OCI-LY3 (cell line): ENCODE results near the gene NSFL1C.

Experiments used
- H2AFZ ChIP-seq: fragments of 200-600, 300-600 bp; shearing (Covaris generic); 2 replicates; pipeline ENCODE4 v1.6.0; 2014; ENCODE audit warnings: antibody characterized with exemption, low read depth, low read length
- H3K27ac ChIP-seq: fragments of 200-600, 300-600 bp; sonication (generic); 2 replicates; pipeline ENCODE4 v1.5.1; 2014; ENCODE audit warnings: mild to moderate bottlenecking, low read length, moderate library complexity, mixed read lengths
- H3K27me3 ChIP-seq: fragments of 200-600, 300-600 bp; sonication (generic); 2 replicates; pipeline ENCODE4 v1.6.1; 2014; ENCODE audit warnings: low read depth, low read length, mixed read lengths
- H3K36me3 ChIP-seq: fragments of 200-600, 300-600 bp; sonication (generic); replicated peaks from 2 replicates; pipeline ENCODE3; 2014; ENCODE audit warnings: low read depth, low read length, mixed read lengths
- H3K4me1 ChIP-seq: fragments of 300-600, 200-600 bp; sonication (generic); 2 replicates; pipeline ENCODE4 v1.6.1; 2014; ENCODE audit warnings: low read length, mixed read lengths
- H3K4me2 ChIP-seq: fragments of 200-600, 300-600 bp; sonication (generic); 2 replicates; pipeline ENCODE4 v1.6.1; 2014; ENCODE audit warnings: low read length, mixed read lengths
- H3K4me3 ChIP-seq: fragments of 300-600, 200-600 bp; sonication (generic); 2 replicates; pipeline ENCODE4 v1.5.1; 2014; ENCODE audit warnings: antibody characterized with exemption, mild to moderate bottlenecking, low read length, moderate library complexity
- H3K79me2 ChIP-seq: fragments of 300-600, 200-600 bp; shearing (Covaris generic); 2 replicates; pipeline ENCODE4 v1.6.1; 2014; ENCODE audit warnings: mild to moderate bottlenecking, low read length, mixed read lengths
- H3K9ac ChIP-seq: fragments of 300-600, 200-600 bp; shearing (Covaris generic); 2 replicates; pipeline ENCODE4 v1.6.0; 2014; ENCODE audit warnings: mild to moderate bottlenecking, low read length, moderate library complexity
- H3K9me3 ChIP-seq: fragments of 200-600, 300-600 bp; shearing (Covaris generic); 2 replicates; pipeline ENCODE4 v1.6.1; 2014; ENCODE audit warnings: low read length, mixed read lengths; ENCODE audit not compliant: insufficient read depth
- H4K20me1 ChIP-seq: fragments of 200-600, 300-600 bp; sonication (generic); 2 replicates; pipeline ENCODE4 v1.6.1; 2016; ENCODE audit warnings: low read length, mixed read lengths; ENCODE audit not compliant: insufficient read depth
- EZH2phosphoT487 ChIP-seq: fragments of 200-600 bp; shearing (Covaris generic); IDR thresholded peaks from 2 replicates; pipeline ENCODE4 v1.6.1; 2018; ENCODE audit warnings: antibody characterized with exemption, mixed run types, low read depth
- TF ChIP-seq, protein P1 (sequence below): fragments of 200-600, 300-600 bp; sonication (generic); IDR thresholded peaks from 2 replicates; pipeline ENCODE4 v1.5.1; 2014; ENCODE audit warnings: antibody characterized with exemption, low read length, low read depth

The NSFL1C gene

DNA sequence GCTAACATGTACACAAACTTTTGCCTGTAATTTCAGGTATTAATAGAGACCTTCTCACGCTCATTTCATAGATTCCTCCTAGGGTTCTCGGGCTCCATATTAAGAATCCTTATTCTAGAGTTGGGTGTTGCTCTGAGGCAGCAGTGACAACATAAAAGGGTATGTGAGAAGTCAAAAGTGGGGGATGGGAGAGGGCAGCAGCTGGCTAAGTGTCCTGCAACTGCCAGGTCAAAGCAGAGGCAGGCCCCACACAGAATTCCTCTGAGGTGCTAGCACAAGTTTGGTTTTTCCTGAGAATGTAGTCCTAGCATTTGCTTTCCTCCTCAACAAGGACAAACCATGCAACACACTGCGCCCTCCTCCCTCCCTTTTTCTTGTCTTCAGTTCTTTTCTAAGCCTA lies 4.6 kb downstream of the NSFL1C start:
- H3K36me3 ChIP-seq: peaks cover 58% of the 10 kb centered on the region
- no peaks in the 10 kb centered on the region for H3K27me3 ChIP-seq
- H3K4me3 ChIP-seq: no peak overlapping the region
- H3K4me2 ChIP-seq: no peak overlapping the region
- peaks cover 22% of the 10 kb centered on the region for H3K4me1 ChIP-seq
- H3K9ac ChIP-seq: no peak overlapping the region
- no peak overlapping the region for H2AFZ ChIP-seq
- H4K20me1 ChIP-seq: peaks cover 38% of the 10 kb centered on the region
- H3K79me2 ChIP-seq: peaks cover 62% of the 10 kb centered on the region
- TF ChIP-seq, protein P1, sequence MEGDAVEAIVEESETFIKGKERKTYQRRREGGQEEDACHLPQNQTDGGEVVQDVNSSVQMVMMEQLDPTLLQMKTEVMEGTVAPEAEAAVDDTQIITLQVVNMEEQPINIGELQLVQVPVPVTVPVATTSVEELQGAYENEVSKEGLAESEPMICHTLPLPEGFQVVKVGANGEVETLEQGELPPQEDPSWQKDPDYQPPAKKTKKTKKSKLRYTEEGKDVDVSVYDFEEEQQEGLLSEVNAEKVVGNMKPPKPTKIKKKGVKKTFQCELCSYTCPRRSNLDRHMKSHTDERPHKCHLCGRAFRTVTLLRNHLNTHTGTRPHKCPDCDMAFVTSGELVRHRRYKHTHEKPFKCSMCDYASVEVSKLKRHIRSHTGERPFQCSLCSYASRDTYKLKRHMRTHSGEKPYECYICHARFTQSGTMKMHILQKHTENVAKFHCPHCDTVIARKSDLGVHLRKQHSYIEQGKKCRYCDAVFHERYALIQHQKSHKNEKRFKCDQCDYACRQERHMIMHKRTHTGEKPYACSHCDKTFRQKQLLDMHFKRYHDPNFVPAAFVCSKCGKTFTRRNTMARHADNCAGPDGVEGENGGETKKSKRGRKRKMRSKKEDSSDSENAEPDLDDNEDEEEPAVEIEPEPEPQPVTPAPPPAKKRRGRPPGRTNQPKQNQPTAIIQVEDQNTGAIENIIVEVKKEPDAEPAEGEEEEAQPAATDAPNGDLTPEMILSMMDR: no peak
- no peak for TF ChIP-seq EZH2phosphoT487
- no peak overlapping the region for H3K27ac ChIP-seq
- H3K9me3 ChIP-seq: no peaks in the 10 kb centered on the region

GRCh38 chr20:1460275-1460674 lies 6.4 kb downstream of the NSFL1C start:
- H2AFZ ChIP-seq: no peak overlapping the region
- H3K9me3 ChIP-seq: no peaks in the 10 kb centered on the region
- no peaks in the 10 kb centered on the region for H3K27me3 ChIP-seq
- H3K36me3 ChIP-seq: peaks cover 75% of the 10 kb centered on the region
- H3K4me2 ChIP-seq: no peak overlapping the region
- peaks cover 14% of the 10 kb centered on the region for H3K4me1 ChIP-seq
- H4K20me1 ChIP-seq: peaks cover 29% of the 10 kb centered on the region
- peaks cover 49% of the 10 kb centered on the region for H3K79me2 ChIP-seq
- TF ChIP-seq EZH2phosphoT487: no peak
- TF ChIP-seq, protein P1: no peak
- no peak overlapping the region for H3K9ac ChIP-seq
- H3K27ac ChIP-seq: no peak overlapping the region
- no peak overlapping the region for H3K4me3 ChIP-seq

DNA sequence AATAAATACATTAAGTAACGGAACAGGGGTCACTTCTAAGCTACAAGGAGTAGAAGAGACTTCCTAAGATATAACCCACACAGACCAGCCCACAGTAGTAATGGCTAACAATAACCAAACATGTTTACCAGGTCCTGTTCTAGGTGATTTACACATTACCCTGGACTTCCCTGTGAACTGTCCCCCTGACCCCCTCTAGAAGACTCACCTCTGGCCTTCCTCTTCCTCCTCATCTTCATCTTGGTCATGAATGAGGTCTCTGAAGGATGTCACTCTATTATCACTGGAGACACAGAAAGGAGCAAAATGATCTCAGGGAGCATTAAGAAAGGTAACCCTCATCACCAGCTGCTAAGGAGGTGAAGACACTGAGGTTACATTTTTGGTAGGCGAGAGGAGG lies 8.7 kb downstream of the NSFL1C start:
- no peak overlapping the region for H3K27ac ChIP-seq
- H3K79me2 ChIP-seq: peaks cover 26% of the 10 kb centered on the region
- H2AFZ ChIP-seq: no peak overlapping the region
- no peaks in the 10 kb centered on the region for H3K9me3 ChIP-seq
- TF ChIP-seq, protein P1: no peak
- TF ChIP-seq EZH2phosphoT487: no peak
- peaks cover 12% of the 10 kb centered on the region; the same call in 1 of the 2 replicates for H4K20me1 ChIP-seq
- no peak overlapping the region for H3K4me3 ChIP-seq
- no peak overlapping the region for H3K9ac ChIP-seq
- H3K36me3 ChIP-seq: peaks cover 79% of the 10 kb centered on the region
- H3K27me3 ChIP-seq: no peaks in the 10 kb centered on the region
- peaks cover 4% of the 10 kb centered on the region for H3K4me1 ChIP-seq
- H3K4me2 ChIP-seq: no peak overlapping the region

DNA sequence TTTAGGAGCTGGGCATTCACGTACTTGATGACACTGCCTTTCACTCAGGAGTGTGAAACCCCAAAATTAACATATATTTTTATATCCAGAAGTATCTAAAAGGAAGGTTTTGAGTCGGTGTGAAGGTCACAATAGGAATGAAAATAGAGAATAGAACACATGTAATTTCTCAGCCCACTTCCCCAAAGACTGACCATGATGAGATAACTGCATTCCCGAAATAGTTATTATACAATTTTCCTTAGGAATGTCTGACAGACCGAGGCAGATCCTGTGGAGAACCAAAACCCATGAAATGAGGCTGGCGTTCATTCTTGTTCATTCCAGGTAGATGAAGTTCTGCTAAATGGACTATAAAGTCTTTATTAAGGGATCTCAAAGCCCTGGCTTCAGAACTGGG lies 10.3 kb downstream of the NSFL1C start:
- H3K27ac ChIP-seq: no peak overlapping the region
- no peak overlapping the region for H3K4me2 ChIP-seq
- H3K27me3 ChIP-seq: no peaks in the 10 kb centered on the region
- 0 out of 2 replicates have a peak, but pooled peaks cover 2% of the 10 kb centered on the region for H4K20me1 ChIP-seq
- no peak overlapping the region for H3K9ac ChIP-seq
- peaks cover 85% of the 10 kb centered on the region for H3K36me3 ChIP-seq
- no peak overlapping the region for H2AFZ ChIP-seq
- H3K9me3 ChIP-seq: no peaks in the 10 kb centered on the region
- no peak for TF ChIP-seq EZH2phosphoT487
- TF ChIP-seq, protein P1: no peak
- no peaks in the 10 kb centered on the region for H3K4me1 ChIP-seq
- no peak overlapping the region for H3K4me3 ChIP-seq
- H3K79me2 ChIP-seq: peaks cover 14% of the 10 kb centered on the region
